Activated CD8-positive, alpha-beta memory T cell treated with anti-CD3 and anti-CD28 coated beads, Interleukin-2, amount 50 U/mL, for 1 hour (primary cell): ENCODE data around the gene ATP8B2.
"Not testable (repeated sequence)": the region's sequence is repeated elsewhere in the genome, so short reads cannot be mapped to it uniquely, and the experiment has no call there.

Experiments
- DNase-seq: peaks from one replicate; pipeline ENCODE4 v3.0.0-alpha.2; 2020; ENCODE audit errors: extremely low read depth

The ATP8B2 gene

DNA sequence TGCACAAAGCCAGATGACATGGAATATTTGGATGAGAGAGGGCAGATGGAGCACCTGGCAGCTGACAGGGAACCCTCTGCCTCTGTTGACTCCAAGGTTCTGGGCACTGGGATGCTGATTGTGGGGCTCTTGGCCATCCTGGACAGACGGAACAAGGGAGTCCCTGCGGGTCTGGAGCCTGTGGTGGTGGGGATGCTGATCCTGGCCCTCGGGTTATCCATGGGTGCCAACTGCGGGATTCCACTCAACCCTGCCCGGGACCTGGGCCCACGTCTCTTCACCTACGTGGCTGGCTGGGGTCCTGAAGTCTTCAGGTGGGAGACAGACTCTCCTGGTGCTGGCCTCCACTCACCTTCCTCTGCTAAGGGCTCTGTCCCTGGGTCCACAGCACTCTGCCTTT lies 1.8 kb upstream of the ATP8B2 start:
- no peak for DNase-seq

DNA sequence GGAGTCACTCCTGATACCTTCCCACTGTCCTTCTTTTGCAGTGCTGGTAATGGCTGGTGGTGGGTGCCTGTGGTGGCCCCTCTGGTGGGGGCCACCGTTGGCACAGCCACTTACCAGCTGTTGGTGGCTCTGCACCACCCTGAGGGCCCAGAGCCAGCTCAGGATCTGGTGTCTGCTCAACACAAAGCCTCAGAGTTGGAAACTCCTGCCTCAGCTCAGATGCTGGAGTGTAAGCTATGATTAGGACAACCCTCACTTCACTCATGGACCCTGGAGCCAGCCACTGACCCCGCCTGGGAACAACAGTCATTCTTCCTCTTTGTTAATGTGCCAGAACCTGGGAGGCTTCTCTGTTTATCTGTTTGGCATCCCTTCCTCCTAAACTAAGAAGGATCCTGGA lies 1.1 kb upstream of the ATP8B2 start:
- DNase-seq, result no peak

DNA sequence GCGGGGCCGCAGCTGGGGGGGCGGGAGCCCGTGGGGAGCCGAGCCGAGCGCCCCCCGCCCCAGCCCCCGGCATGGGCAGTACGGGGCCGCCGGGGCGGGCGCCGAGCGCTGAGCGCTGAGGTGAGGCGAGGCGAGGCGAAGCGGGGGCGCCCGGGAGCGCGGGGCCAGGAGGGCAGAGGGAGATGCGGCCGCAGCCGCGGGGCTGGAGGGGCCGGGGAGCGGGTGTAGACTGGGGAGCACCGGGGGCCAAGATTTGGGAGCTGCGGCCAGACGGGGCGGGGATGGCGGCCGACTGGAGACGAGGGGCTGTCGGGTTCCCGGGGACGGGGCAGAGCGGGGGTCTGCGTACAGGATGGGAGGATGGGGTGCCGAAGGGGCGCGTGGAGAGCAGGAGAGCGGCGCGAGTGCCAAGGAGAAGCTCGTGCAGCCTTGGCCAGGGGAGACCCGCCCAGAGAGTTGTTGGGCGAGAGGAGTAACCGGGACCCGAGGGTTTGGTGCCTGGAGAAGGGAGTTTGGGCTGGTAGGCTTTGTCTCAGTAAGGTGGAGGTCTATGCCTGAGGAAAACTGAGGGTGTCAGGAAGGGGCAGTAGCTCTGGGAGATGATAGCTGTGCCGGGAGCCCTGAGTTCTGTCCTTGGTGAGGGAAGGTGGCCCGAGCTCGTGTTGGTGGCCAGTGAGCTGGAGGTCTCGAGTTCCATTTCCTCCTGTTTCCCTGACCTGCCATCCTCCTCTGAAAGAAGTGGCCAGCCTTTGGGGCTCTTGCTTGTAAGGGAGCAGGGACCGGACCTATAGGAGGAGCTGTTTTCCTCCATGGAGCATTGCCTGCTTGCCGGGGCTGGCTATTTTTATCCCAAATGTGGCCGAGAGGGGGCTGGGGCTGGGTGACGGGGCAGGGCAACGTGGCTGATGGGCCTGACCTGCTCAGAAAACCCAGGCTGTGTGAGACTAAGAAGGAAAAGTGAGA lies 539 bp downstream of the ATP8B2 start:
- DNase-seq, result no peak

DNA sequence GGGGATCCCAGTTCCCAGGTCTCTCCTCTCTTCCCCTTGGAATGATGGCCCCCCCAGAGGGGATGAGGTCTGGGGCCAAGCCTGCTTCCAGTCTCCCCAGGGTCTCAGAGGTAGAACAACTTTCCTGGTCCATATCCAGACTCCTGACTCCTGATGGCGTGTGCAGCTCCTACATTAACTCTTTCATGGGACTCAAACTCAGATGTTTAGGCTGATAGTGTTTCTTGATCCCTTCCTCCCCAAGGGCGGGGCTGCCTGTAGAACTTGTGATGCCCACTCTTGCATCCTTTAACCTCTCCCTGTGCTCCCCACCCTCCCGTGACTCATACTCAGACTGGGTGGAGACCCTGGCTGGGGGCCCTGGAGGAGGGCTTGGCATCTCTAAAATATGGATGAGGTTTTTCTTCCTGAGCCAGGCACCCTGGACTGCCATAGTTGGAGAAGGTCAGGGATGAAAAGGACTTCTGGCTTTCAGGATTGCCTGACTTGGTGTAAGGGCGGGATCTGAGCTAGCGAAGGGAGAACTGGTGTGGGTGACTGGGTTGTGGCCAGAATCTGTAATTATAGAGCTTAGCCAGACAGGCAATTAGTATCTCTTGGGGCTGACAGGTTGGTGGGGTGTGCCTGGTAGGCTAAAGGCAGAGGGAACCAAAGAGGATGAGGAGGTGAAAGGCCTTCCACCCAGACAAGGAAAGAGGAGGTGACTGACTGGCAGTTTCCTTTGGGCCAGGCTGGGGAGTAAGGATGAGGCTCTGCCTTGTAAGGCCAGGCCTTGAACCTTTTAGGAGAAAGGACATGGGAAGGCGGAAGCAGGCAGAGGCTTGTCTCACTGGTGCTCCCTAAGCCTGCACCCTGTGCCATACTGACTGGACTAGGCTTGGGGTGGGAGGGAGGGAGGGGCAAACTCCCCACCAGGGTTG lies 1.5 kb downstream of the ATP8B2 start:
- DNase-seq, result no peak

DNA sequence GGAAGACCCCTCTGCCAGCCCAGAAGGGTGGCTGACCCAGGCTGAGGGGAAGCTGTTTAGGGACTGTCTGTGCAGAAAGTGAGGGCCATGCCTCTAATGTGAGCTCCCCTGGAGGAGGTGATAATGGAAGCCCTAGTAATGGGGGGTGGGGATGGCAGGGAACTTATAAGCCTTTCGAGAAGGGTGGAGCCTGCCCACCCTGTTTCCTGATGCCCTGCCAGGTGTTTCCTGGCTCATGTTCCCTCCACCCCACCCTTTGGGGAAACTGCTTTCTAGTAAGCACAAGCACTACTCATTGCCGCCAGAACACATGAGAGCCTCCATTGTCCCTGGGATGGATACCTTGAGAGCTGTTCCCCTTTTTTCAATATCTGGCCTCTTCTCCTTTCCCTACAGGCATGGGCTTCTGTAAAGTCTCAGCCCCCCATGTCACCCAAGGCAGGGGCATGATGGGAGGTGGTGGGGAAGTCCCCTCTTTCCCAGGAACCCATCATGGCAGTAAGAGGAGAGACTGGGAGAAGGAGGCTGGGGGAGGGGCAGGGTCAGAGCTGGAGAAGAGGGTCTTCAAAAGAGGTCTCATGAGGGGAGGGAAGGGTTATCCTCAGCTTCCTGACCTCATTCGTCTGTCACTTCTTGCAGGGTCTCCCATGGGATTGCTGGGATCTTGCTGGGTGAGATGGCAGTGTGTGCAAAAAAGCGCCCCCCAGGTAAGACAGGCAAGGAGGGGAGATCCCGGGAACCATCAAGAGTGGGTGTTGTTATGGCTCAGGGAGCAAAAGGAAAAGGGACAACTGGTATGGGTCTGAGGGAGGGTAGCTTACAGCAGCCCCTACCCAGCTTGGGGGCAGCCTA lies 2.4 kb downstream of the ATP8B2 start:
- DNase-seq, result no peak

DNA sequence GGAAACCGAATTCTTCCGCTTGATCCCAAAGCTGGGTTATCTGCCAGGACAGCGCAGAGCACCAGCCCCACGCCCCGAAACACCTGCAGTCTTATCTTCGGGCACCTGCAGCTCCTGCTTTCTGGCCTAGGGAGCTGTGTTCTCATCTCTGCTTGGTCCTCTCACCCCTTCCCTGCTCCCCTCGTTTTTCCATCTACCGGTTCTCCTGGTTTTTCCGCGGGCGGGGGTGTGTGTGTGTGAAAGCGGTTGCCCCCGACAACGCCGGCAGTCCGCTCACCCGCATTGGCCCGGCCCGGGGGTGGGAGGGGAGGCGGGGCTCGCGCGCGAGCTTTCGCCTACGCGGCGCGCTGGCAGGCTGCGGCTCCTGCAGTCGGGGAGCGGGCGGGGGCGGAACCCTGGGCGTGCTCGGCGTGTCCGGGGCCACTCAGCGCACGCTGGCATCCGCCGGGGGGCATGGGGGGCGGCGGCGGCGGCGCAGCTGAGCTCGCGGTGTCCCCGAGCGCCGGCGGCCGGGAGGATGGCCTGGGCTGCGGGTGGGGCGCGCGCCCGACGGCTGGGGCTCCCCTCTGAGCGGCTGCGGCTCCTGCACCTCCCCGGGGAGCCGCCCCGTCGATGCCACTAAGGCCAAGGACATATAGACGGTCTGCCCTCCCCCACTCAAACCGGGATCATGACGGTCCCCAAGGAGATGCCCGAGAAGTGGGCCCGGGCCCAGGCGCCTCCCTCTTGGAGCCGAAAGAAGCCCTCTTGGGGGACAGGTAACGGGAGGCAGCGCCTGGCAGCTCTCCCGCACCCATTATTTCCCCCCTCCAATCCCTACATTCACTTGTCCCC lies 3.2 kb downstream of the ATP8B2 start:
- peak; percentile 60 for DNase-seq

DNA sequence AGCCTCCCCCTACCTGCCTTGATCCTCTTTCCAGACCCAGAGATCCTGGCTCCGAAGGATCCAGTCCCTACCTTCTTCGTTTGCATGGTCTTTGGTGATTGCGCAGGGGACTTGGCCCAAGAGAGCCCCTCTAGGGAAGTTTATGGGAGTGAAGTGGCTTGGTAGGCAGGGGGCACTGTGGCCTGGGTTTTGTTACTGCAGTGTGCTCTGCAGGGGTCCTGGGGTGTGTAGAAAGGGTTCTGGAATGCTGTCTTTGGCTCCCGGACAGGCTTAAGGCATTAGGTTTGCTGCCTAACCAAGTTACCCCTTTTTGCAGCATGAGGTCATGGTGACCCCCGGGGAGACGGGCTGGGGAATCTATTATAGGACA lies 3.8 kb downstream of the ATP8B2 start:
- no peak for DNase-seq

DNA sequence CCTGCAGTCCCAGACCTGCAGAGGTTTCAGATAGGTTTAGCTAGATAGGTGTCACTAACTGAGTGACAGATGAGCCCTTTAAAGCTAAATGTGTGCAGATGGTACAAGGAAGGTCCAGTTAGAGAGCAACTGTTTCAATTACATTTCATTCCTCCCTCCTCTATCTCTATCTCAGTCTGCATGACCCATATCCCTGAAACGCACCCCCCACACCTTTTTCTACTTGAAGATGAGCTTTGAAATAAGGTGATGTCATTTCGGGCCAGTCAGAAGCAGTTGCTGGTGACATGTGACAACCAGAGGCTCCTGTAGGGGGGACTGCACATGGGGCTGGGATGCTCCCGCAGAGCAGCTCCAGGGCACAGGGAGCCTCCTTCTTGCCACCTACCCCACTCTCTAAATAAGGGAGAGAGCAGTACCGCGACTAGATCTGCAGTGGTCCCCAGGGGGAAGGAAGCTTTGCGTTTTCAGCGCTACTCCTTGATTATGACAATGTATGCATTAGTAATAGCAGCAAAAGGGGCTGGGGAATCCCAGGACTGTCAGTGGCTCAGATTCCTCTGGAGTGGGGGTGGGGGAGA lies 4.3 kb downstream of the ATP8B2 start:
- no peak for DNase-seq

DNA sequence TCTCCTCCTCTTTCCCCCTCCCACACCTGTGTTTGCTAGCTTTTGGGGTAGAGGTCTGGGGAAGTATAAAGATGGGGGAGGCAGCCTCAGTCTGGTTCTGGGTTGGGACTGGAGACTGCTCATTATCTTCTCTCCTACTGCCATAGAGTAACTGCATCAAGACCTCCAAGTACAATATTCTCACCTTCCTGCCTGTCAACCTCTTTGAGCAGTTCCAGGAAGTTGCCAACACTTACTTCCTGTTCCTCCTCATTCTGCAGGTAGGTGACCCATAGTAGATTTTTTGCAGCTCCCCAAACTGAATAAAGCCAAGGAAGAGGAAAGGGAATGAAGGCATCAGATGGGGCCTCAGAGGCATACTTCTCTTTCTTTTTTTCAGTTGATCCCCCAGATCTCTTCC lies 5.3 kb downstream of the ATP8B2 start:
- no peak for DNase-seq

DNA sequence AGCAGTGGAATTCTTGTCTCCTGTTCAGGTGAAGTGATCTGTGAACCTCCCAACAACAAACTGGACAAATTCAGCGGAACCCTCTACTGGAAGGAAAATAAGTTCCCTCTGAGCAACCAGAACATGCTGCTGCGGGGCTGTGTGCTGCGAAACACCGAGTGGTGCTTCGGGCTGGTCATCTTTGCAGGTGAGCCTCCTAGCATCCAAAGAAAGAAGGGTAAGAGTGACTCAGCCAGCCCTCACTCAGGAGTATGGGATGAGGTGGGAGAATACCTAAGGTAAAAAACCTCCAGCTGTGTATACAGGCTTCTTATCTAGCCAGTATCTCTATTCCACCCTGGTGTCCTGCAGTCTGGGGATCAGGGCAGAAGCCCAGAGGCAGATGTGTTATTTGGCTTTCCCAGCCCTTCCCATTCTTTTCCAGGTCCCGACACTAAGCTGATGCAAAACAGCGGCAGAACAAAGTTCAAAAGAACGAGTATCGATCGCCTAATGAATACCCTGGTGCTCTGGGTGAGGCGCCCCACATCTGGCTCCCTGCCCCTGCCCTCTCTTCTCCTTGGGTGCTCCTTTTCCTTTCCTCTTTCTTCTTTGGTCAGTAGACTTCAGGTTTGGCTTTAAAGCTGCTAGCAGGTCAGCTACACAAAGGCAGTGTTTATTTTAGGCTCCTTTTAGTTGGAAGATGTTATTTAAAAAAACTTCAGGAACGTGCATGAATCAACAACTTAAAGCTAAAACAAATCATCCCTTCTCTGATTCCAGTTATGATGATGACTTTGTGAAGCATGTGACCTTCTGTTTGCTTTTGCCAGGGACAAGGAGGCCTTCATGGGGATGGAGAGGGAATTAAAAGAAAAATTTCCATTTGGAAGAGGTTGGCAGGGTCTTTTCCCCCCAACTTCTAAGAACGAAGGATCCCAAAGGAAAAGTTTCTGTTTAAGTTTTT lies 9.0 kb downstream of the ATP8B2 start:
- DNase-seq, result no peak

DNA sequence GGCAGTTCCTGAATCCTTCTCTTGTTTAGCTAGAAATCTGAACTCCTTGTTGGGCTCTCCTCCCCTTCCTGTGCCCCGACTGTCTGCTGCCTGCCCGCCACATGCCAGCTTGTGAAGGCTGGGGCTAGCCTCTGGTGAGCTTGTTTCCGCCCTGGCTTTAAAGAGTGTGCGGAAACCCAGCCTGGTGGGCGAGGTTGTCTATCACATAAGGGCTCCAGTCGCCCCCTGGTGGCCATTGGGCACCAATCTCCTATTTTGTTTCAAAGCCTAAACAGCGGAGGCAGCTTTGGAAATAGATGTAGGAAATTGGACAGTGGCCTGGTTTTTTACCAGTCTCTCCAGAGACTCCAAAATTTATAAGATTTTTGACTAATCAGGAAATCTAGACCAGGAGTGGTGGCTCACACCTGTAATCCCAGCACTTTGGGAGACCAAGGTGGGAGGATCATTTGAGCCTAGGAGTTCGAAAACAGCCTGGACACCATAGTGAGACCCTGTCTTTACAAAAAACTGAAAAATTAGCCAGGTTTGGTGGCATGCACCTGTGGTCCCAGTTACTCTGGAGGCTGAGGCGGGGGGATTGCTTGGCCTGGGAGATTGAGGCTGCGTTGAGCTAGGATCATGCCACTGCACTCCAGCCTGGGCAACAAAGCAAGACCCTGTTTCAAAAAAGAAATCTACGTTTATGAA lies 9.8 kb downstream of the ATP8B2 start:
- peak; percentile 86 for DNase-seq

DNA sequence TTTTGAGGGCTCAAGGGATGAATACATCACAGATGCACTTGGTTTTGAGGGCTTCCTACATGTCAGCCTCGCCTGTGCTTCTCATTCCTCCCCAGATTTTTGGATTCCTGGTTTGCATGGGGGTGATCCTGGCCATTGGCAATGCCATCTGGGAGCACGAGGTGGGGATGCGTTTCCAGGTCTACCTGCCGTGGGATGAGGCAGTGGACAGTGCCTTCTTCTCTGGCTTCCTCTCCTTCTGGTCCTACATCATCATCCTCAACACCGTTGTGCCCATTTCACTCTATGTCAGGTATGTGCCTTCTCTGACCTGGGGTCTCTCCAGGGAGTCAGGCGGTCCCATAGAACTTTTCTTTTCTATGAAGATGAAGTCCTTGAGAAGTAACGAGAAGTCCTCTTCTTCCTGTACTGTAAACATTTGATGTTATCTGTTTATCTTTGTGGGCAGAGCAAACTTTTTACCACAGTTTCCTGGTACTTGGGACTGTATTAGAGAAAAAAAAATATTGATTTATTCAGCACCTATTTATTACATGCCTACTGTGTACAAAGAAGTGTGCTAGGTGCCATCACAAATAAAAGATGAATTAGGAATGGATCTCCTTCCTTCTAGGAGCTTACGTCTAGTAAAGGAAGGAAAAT lies 12.0 kb downstream of the ATP8B2 start:
- DNase-seq, result no peak

DNA sequence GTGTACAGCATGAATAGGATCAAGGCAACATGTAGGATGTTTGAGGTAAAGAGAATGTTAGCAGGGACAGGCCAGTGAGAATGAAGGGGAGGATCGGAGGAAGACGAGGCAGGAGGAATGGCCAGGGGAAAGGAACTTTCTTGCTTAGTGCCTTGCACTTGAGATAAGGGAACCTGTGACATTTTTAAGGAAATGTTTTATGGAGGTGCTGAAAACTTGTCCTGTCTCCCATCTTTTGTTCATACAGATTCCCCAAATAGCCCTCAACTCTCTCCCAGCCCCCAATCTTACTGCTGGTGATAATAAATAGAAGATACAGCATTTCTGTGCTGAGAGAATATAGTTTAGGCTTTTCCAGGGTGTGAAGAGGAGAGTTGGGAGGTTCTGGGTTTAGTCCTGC lies 13.6 kb downstream of the ATP8B2 start:
- DNase-seq, result no peak

DNA sequence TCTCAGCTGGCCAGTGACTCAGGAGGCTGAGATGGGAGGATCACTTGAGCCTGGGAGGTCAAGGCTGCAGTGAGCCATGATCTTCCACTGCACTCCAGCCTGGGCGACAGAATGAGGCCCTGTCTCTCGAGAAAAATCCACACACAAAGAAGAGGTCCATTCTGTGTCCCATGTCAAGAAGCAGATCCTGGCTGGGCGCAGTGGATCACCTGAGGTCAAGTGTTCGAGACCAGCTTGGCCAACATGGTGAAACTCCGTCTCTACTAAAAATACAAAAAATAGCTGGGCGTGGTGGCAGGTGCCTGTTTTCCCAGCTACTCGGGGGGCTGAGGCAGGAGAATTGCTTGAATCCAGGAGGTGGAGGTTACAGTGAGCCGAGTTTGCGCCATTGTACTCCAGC lies 16.0 kb downstream of the ATP8B2 start:
- DNase-seq, result not testable (repeated sequence)

DNA sequence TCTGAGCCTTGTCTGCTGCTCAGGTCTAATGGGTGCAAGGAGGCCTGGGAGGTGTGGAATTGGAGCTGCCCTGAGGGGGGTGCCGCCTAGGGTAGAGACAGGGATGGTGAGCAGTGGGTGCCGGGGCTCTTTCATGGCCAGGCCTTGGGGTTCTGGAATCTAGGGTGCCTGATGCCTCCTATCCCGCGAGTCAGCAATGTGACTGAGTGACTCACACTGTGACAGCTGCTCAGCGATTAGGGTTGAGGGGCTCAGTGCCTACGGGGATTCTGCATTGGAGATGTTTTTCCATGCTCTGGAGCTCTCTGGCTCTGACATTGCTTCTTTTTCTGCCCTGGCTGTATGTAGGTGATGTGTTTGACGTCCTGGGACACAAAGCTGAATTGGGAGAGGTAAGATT lies 16.8 kb downstream of the ATP8B2 start:
- no peak for DNase-seq

DNA sequence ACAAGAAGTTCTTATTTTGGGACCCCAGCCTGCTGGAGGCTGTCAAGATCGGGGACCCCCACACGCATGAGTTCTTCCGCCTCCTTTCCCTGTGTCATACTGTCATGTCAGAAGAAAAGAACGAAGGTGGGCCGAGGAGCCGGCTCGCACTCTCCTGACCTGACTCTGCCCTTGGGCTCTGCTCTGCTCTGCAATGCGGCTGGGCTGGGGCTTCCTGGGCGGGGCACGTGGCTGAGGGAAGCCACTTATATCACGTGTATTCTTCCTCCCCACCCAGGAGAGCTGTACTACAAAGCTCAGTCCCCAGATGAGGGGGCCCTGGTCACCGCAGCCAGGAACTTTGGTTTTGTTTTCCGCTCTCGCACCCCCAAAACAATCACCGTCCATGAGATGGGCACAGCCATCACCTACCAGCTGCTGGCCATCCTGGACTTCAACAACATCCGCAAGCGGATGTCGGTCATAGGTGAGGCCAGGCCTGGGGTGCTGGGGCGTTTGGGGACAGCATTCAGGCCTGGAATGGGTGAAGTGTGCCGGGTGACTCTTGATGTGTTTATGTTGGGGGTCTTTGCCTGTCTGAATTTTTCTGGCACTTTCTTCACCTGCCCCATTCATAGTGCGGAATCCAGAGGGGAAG lies 17.6 kb downstream of the ATP8B2 start:
- DNase-seq, result no peak

DNA sequence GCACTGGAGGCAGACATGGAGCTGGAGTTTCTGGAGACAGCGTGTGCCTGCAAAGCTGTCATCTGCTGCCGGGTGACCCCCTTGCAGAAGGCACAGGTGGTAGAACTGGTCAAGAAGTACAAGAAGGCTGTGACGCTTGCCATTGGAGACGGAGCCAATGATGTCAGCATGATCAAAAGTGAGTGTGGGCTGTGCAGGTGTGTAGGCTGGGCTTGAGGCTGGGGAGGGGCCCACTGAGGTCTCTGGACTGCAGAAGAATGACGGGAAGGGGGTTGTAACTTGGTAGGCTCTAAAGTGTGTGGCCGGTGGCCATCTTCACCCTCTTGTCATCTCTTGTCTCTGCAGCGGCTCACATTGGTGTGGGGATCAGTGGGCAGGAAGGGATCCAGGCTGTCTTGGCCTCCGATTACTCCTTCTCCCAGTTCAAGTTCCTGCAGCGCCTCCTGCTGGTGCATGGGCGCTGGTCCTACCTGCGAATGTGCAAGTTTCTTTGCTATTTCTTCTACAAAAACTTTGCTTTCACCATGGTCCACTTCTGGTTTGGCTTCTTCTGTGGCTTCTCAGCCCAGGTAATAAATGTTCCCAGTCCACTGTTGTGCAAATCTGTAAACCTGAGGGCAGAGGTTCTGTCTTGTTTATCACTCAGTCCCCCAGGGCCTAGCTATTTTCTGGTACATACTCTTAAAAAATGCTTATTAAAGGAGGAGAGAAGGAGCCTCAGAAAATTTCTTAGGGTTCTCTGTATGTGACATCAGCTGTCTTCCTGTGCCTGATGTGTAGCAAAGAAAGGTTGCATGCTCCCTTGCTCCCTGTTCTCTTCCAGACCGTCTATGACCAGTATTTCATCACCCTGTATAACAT lies 19.9 kb downstream of the ATP8B2 start:
- no peak for DNase-seq
